ENCODE measurements around the gene CDC37. TPM values are rescaled to one million over a fixed set of nuclear protein-coding genes. Genes with fewer than 3 reads are reported as not detected.

CDC37 gene
- total and polyA plus RNA-seq, 7 experiments from 2014 or later = 62.8 to 229 (median 177) TPM

DNA sequence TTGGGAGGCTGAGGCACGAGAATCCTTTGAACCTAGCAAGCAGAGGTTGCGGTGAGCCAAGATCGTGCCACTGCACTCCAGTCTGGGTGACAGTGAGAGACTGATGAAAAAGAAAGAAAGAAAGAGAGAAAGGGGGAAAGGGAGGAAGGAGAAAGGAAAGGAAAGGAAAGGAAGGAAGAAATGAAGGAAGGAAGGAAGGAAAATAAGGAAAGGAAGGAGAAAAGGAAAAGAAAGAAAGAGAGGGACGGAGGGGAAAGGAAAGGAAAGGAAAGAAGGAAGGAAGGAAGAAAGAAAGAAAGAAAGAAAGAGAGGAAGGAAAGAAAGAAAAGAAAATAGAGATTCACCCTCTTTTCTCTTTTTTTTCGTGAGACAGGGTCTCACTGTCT is 25.6 kb upstream of the CDC37 start:
- Mint-ChIP-seq H3K9me3 (peaks cover 0 to 2% (median 0%) of the 10 kb centered on the region in 11 donors), H3K27ac (peak overlapping the region in 4 of 9 donors; percentile 32 to 94 (median 52)), H3K4me1 (peaks cover 32 to 74% (median 49%) of the 10 kb centered on the region in 7 donors), H3K36me3 (peaks cover 0 to 19% (median 0%) of the 10 kb centered on the region in 5 donors), H3K4me3 (peak overlapping the region in 1 of 10 donors; percentile 73), H3K27me3 (peaks cover 22 to 49% (median 38%) of the 10 kb centered on the region in 5 donors)
- peaks cover 30 to 54% of the 10 kb centered on the region in 2 donors for H3K4me1 ChIP-seq (ENCODE audit: control insufficient read depth in 2 of 2, insufficient read depth in 2 of 2, low read length in 2 of 2)
- no peaks in the 10 kb centered on the region for H3K36me3 ChIP-seq (ENCODE audit: control insufficient read depth in 2 of 3, insufficient read depth in 3 of 3, low read length in 3 of 3)
- intact Hi-C loops (cut with micrococcal nuclease) = loop anchor here in 1 of 2 donors (1.0 to 10.0 kb wide), 2 partner anchors 13 to 324 kb away; partner anchors contain the start of genes ANGPTL6 and PPAN
- no peaks in the 10 kb centered on the region for H3K9me3 ChIP-seq (ENCODE audit: control insufficient read depth in 2 of 3, low read length in 3 of 3)
- H3K27ac ChIP-seq (ENCODE audit: low read depth, low read length) = no peak overlapping the region
- no peak for DNase-seq
- ATAC-seq = no peak
- no peak overlapping the region for H3K4me3 ChIP-seq (ENCODE audit: low read length)
- ChIA-PET POLR2A (interaction anchor here (0.6 kb wide), 1 partner anchor 474 kb away, joined by 3 read pairs; no protein-coding TSS in a partner anchor), CTCF (interaction anchor here (1.2 to 2.4 kb wide), 5 partner anchors 7 to 28 kb away, joined by 4 to 12 read pairs (median 8); partner anchors contain the start of gene CDC37)
- H3K27me3 ChIP-seq (ENCODE audit: control insufficient read depth in 2 of 2, insufficient read depth in 2 of 2, low read length in 2 of 2) = peaks cover 0 to 16% of the 10 kb centered on the region in 2 donors

DNA sequence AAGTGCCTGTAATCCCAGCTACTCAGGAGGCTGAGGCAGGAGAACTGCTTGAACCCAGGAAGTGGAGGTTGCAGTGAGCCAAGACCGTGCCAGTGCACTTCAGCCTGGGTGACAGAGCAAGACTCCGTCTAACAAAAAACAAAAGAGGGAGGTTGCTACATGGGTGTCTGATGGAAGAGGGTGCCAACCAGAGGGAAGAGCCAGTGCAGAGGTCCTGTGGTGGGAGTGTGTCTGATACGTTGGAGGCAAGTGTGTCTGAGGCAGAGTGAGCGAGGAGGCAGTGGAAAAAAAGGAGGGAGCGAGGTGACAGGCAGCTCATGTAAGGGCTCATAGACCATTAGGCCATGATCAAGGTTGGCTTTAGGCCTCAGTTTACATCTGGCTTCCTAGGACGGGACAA is 23.8 kb upstream of the CDC37 start:
- DNase-seq (no peak), ATAC-seq (no peak)
- H3K4me3 ChIP-seq (ENCODE audit: low read length) = no peak overlapping the region
- peaks cover 0 to 2% (median 0%) of the 10 kb centered on the region in 11 donors for H3K9me3 Mint-ChIP-seq
- no peaks in the 10 kb centered on the region for H3K36me3 ChIP-seq (ENCODE audit: control insufficient read depth in 2 of 3, insufficient read depth in 3 of 3, low read length in 3 of 3)
- CTCF ChIA-PET = interaction anchor here (2.1 to 3.0 kb wide), 3 partner anchors 9 to 24 kb away, joined by 8 to 12 read pairs (median 10); partner anchors contain the start of gene CDC37
- H3K4me3 Mint-ChIP-seq = peak overlapping the region in 2 of 10 donors; percentile 33 to 43
- H3K36me3 Mint-ChIP-seq = peaks cover 0 to 20% (median 0%) of the 10 kb centered on the region in 5 donors
- POLR2A ChIA-PET = interaction anchor here (0.7 kb wide), 1 partner anchor 9 kb away, joined by 3 read pairs; no protein-coding TSS in a partner anchor
- H3K4me1 Mint-ChIP-seq = peaks cover 34 to 80% (median 49%) of the 10 kb centered on the region in 7 donors
- H3K27me3 Mint-ChIP-seq = peaks cover 30 to 54% (median 46%) of the 10 kb centered on the region in 5 donors
- peaks cover 28 to 55% of the 10 kb centered on the region in 2 donors for H3K4me1 ChIP-seq (ENCODE audit: control insufficient read depth in 2 of 2, insufficient read depth in 2 of 2, low read length in 2 of 2)
- no peak overlapping the region for H3K27ac ChIP-seq (ENCODE audit: low read depth, low read length)
- no peaks in the 10 kb centered on the region for H3K9me3 ChIP-seq (ENCODE audit: control insufficient read depth in 2 of 3, low read length in 3 of 3)
- intact Hi-C loops (cut with micrococcal nuclease) = loop anchor here in 1 of 2 donors (10.0 kb wide), 1 partner anchor 322 kb away; the partner anchor contains the start of genes ANGPTL6 and PPAN
- peaks cover 0 to 23% of the 10 kb centered on the region in 2 donors for H3K27me3 ChIP-seq (ENCODE audit: control insufficient read depth in 2 of 2, insufficient read depth in 2 of 2, low read length in 2 of 2)
- peak overlapping the region in 1 of 9 donors; percentile 94 for H3K27ac Mint-ChIP-seq

GRCh38 chr19:10424011-10424637 is 20.8 kb upstream of the CDC37 start:
- H3K4me1 Mint-ChIP-seq = peaks cover 40 to 77% (median 51%) of the 10 kb centered on the region in 7 donors
- peak overlapping the region in 7 of 10 donors; percentile 17 to 86 (median 61) for H3K4me3 Mint-ChIP-seq
- peaks cover 37 to 61% of the 10 kb centered on the region in 2 donors for H3K4me1 ChIP-seq (ENCODE audit: control insufficient read depth in 2 of 2, insufficient read depth in 2 of 2, low read length in 2 of 2)
- ChIA-PET POLR2A (interaction anchor here (1.3 to 1.9 kb wide), 3 partner anchors 15 to 21 kb away, joined by 3 to 10 read pairs (median 5); partner anchors contain the start of gene CDC37), CTCF (interaction anchor here (0.9 to 1.8 kb wide), 6 partner anchors 9 to 132 kb away, joined by 3 to 9 read pairs (median 4); partner anchors contain the start of gene CDC37)
- peaks cover 0 to 15% (median 3%) of the 10 kb centered on the region in 5 donors for H3K36me3 Mint-ChIP-seq
- DNase-seq = peak in 8 of 9 donors; percentile 44 to 81 (median 64)
- no peaks in the 10 kb centered on the region for H3K36me3 ChIP-seq (ENCODE audit: control insufficient read depth in 2 of 3, insufficient read depth in 3 of 3, low read length in 3 of 3)
- H3K27me3 Mint-ChIP-seq = peaks cover 18 to 52% (median 43%) of the 10 kb centered on the region in 5 donors
- intact Hi-C loops (cut with micrococcal nuclease) = loop anchor here (1.0 to 10.0 kb wide), 4 partner anchors 8 to 319 kb away; partner anchors contain the start of genes ANGPTL6 (in 1 of the 2) and PPAN (in 1 of the 2)
- peak overlapping the region in 2 of 9 donors; percentile 36 to 81 for H3K27ac Mint-ChIP-seq
- H3K9me3 ChIP-seq (ENCODE audit: control insufficient read depth in 2 of 3, low read length in 3 of 3) = no peaks in the 10 kb centered on the region
- H3K4me3 ChIP-seq (ENCODE audit: low read length) = peak overlapping the region; percentile 40
- peak; percentile 33 for ATAC-seq
- H3K27ac ChIP-seq (ENCODE audit: low read depth, low read length) = no peak overlapping the region
- H3K9me3 Mint-ChIP-seq = peaks cover 0 to 2% (median 0%) of the 10 kb centered on the region in 11 donors
- peaks cover 9 to 32% of the 10 kb centered on the region in 2 donors for H3K27me3 ChIP-seq (ENCODE audit: control insufficient read depth in 2 of 2, insufficient read depth in 2 of 2, low read length in 2 of 2)

DNA sequence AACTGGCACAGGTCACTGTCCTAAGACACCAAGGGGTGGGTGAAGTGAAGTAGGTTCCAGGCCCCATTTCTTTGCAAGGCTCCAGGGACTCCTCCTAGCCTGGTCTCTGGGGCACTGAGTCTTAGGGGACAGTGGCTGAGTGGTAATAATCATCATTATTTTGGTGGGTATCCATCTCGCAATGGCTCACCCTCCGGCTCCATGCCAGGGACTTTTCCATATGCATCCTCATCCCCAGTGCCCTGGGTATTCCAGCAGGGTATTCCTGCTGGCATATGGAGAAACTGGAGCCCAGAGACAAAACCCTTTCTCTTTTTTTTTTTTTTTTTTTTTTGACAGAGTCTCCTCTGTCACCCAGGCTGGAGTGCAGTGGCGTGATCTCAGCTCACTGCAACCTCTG is 19.5 kb upstream of the CDC37 start:
- DNase-seq (no peak), ATAC-seq (no peak)

DNA sequence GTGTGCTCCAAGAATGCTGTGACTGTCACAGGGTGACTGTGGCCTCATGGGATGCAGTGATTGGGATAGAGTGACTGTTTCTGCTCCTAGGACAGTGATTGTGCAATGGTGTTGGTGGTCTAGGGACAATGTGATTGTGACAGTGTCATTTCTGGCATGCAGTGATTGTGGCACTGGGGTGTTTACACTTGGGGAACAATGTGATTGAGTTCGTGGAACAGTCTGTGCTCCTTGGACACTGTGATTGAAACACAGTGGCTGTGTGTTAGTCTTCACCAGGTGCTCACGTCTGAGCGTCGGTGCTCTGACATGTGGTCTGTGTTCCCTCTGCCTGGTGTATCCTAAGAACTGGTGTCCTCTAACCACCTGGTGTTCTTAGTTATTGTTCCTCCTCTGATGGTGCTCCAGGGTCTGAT is 18.7 kb upstream of the CDC37 start:
- Histone ChIP-seq H3K27me3 (ENCODE audit: control insufficient read depth in 2 of 2, insufficient read depth in 2 of 2, low read length in 2 of 2) (peaks cover 18 to 45% of the 10 kb centered on the region in 2 donors), H3K27ac (ENCODE audit: low read depth, low read length) (no peak overlapping the region), H3K4me3 (ENCODE audit: low read length) (no peak overlapping the region), H3K4me1 (ENCODE audit: control insufficient read depth in 2 of 2, insufficient read depth in 2 of 2, low read length in 2 of 2) (peaks cover 45 to 55% of the 10 kb centered on the region in 2 donors), H3K9me3 (ENCODE audit: control insufficient read depth in 2 of 3, low read length in 3 of 3) (no peaks in the 10 kb centered on the region), H3K36me3 (ENCODE audit: control insufficient read depth in 2 of 3, insufficient read depth in 3 of 3, low read length in 3 of 3) (no peaks in the 10 kb centered on the region)
- peak overlapping the region in 5 of 9 donors; percentile 12 to 85 (median 33) for H3K27ac Mint-ChIP-seq
- ATAC-seq (no peak), DNase-seq (no peak)
- H3K36me3 Mint-ChIP-seq = peaks cover 0 to 12% (median 3%) of the 10 kb centered on the region in 5 donors
- H3K27me3 Mint-ChIP-seq = peaks cover 21 to 51% (median 47%) of the 10 kb centered on the region in 5 donors
- intact Hi-C loops (cut with micrococcal nuclease) = loop anchor here in 1 of 2 donors (10.0 kb wide), 1 partner anchor 317 kb away; the partner anchor contains the start of genes ANGPTL6 and PPAN
- peak overlapping the region in 9 of 10 donors; percentile 3 to 93 (median 34) for H3K4me3 Mint-ChIP-seq
- ChIA-PET CTCF (interaction anchor here (0.6 to 1.9 kb wide), 4 partner anchors 12 to 33 kb away, joined by 3 to 8 read pairs (median 6); partner anchors contain the start of gene CDC37), POLR2A (no interaction called here)
- H3K9me3 Mint-ChIP-seq = peaks cover 0 to 2% (median 0%) of the 10 kb centered on the region in 11 donors
- peaks cover 38 to 70% (median 44%) of the 10 kb centered on the region in 7 donors for H3K4me1 Mint-ChIP-seq

More for the DNA sequence above, 19.5 kb upstream of the CDC37 start:
- H3K36me3 Mint-ChIP-seq = peaks cover 0 to 16% (median 3%) of the 10 kb centered on the region in 5 donors
- Histone ChIP-seq H3K36me3 (ENCODE audit: control insufficient read depth in 2 of 3, insufficient read depth in 3 of 3, low read length in 3 of 3) (no peaks in the 10 kb centered on the region), H3K4me1 (ENCODE audit: control insufficient read depth in 2 of 2, insufficient read depth in 2 of 2, low read length in 2 of 2) (peaks cover 42 to 57% of the 10 kb centered on the region in 2 donors), H3K4me3 (ENCODE audit: low read length) (no peak overlapping the region), H3K27ac (ENCODE audit: low read depth, low read length) (no peak overlapping the region), H3K9me3 (ENCODE audit: control insufficient read depth in 2 of 3, low read length in 3 of 3) (no peaks in the 10 kb centered on the region), H3K27me3 (ENCODE audit: control insufficient read depth in 2 of 2, insufficient read depth in 2 of 2, low read length in 2 of 2) (peaks cover 14 to 37% of the 10 kb centered on the region in 2 donors)
- H3K9me3 Mint-ChIP-seq = peaks cover 0 to 2% (median 0%) of the 10 kb centered on the region in 11 donors
- intact Hi-C loops (cut with micrococcal nuclease) = loop anchor here in 1 of 2 donors (10.0 kb wide), 1 partner anchor 318 kb away; the partner anchor contains the start of genes ANGPTL6 and PPAN
- H3K4me3 Mint-ChIP-seq = peak overlapping the region in 1 of 10 donors; percentile 93
- H3K27me3 Mint-ChIP-seq = peaks cover 17 to 51% (median 46%) of the 10 kb centered on the region in 5 donors
- ChIA-PET POLR2A (interaction anchor here (1.5 to 1.9 kb wide), 2 partner anchors 17 to 20 kb away, joined by 5 to 10 read pairs; partner anchors contain the start of gene CDC37), CTCF (interaction anchor here (0.6 to 1.8 kb wide), 5 partner anchors 18 to 133 kb away, joined by 3 to 9 read pairs (median 3); partner anchors contain the start of gene CDC37)
- peaks cover 41 to 74% (median 47%) of the 10 kb centered on the region in 7 donors for H3K4me1 Mint-ChIP-seq
- H3K27ac Mint-ChIP-seq = no peak overlapping the region

All from naive thymus-derived CD4-positive, alpha-beta T cell (primary cell).